Lung (tissue), 12 donors: ENCODE results near the gene XYLT2. TPM values are rescaled to one million over a fixed set of nuclear protein-coding genes. Genes with fewer than 3 reads are reported as not detected.

Experiments
- ATAC-seq: fragments of 200-7000 bp; cut with Tn5 transposase; one replicate; pipeline ENCODE4 v1.9.1; 2020; ENCODE audit warnings: moderate number of reproducible peaks; ENCODE audit not compliant: insufficient read depth, low FRiP score
- DNase-seq, 3 donors: peaks; one replicate each; pipeline ENCODE4 v3.0.0-alpha.2; 2013 to 2017
- H3K27ac ChIP-seq, 2 donors: one replicate each; pipeline ENCODE4 v1.5.1; 2013; ENCODE audit warnings: mild to moderate bottlenecking in 2 of 2, moderate library complexity in 2 of 2, control low read depth in 1 of 2, inconsistent platforms in 1 of 2, low read depth in 1 of 2, low read length in 1 of 2
- H3K27me3 ChIP-seq, 3 donors: one replicate each; pipeline ENCODE4 v1.5.1; 2013; ENCODE audit warnings: low read length in 2 of 3; ENCODE audit not compliant: control insufficient read depth in 3 of 3, insufficient read depth in 3 of 3
- H3K36me3 ChIP-seq, 4 donors: one replicate each; pipeline ENCODE4 v1.5.1; 2013; ENCODE audit warnings: low read length in 4 of 4, mild to moderate bottlenecking in 1 of 4, moderate library complexity in 1 of 4; ENCODE audit not compliant: control insufficient read depth in 4 of 4, insufficient read depth in 4 of 4
- H3K4me1 ChIP-seq, 5 donors: one replicate each; pipeline ENCODE4 v1.5.1; 2013; ENCODE audit warnings: low read length in 5 of 5, mild to moderate bottlenecking in 2 of 5, moderate library complexity in 1 of 5; ENCODE audit not compliant: control insufficient read depth in 5 of 5, insufficient read depth in 5 of 5
- H3K4me3 ChIP-seq: one replicate; pipeline ENCODE4 v1.5.1; 2013; ENCODE audit warnings: mild to moderate bottlenecking, control low read depth, moderate library complexity
- H3K9ac ChIP-seq, 2 donors: one replicate each; pipeline ENCODE4 v1.5.1; 2013; ENCODE audit warnings: low read length in 2 of 2, control low read depth in 1 of 2; ENCODE audit not compliant: insufficient read depth in 1 of 2
- H3K9me3 ChIP-seq, 4 donors: one replicate each; pipeline ENCODE4 v1.5.1; 2013; ENCODE audit warnings: low read length in 3 of 4, mild to moderate bottlenecking in 1 of 4, moderate library complexity in 1 of 4; ENCODE audit not compliant: control insufficient read depth in 4 of 4, insufficient read depth in 3 of 4
- CTCF ChIP-seq: IDR thresholded peaks from 2 replicates; pipeline ENCODE4 v1.5.1; 2012; ENCODE audit warnings: mild to moderate bottlenecking; ENCODE audit errors: control extremely low read depth, extremely low read depth
- WGBS, 2 donors: extraction: QIAGEN DNeasy Blood & Tissue Kit; methylation state at CpG; one replicate each; pipeline ENCODE4 v1.1.7; 2013; 5-methylcytosine and 5-hydroxymethylcytosine counted together
- polyA plus RNA-seq, 2 donors: library from polyadenylated mRNA; stranded (reverse); fragments of 200-250 nt; gene quantifications; one replicate each; pipeline ENCODE4 v1.2.1, GENCODE V29; 2013
- total RNA-seq, 2 donors: library from RNA; depleted of rRNA in 1 of 2; stranded (reverse); fragments of >200 nt in 1 of 2; gene quantifications; one replicate each; pipeline ENCODE4 v1.2.1, GENCODE V29; 2014 to 2021
- donor health status: control.
- donor health status: control.
- donor health status: Bipolar disorder and iron deficiency.
- donor health status: healthy.
- donor health status: DM: yes; HTN: yes; CAD: no.

XYLT2 gene
- total and polyA plus RNA-seq, 4 donors, result 9.6 to 28.5 (median 16.2) TPM

GRCh38 chr17:50318501-50319285, 27.2 kb upstream of the XYLT2 start:
- no peak for ATAC-seq
- TF ChIP-seq CTCF, result no peak
- no peaks in the 10 kb centered on the region for H3K27me3 ChIP-seq
- peak in 1 of 3 donors; percentile 21 for DNase-seq
- H3K4me3 ChIP-seq, result no peak overlapping the region
- H3K9me3 ChIP-seq, result no peaks in the 10 kb centered on the region
- H3K9ac ChIP-seq, result no peak overlapping the region
- H3K4me1 ChIP-seq, result peaks cover 0 to 4% (median 0%) of the 10 kb centered on the region in 5 donors
- H3K36me3 ChIP-seq, result no peaks in the 10 kb centered on the region
- 80 to 86% methylated on average over 10 of the region's 10 CpGs for WGBS, 2 donors
- H3K27ac ChIP-seq, result no peak overlapping the region

GRCh38 chr17:50319306-50320004, 26.5 kb upstream of the XYLT2 start:
- no peak for DNase-seq
- 82 to 87% methylated on average over 12 of the region's 12 CpGs for WGBS, 2 donors

GRCh38 chr17:50322271-50322670, 23.7 kb upstream of the XYLT2 start:
- no peaks in the 10 kb centered on the region for H3K27me3 ChIP-seq
- H3K27ac ChIP-seq, result no peak overlapping the region
- TF ChIP-seq CTCF, result no peak
- peaks cover 0 to 6% (median 0%) of the 10 kb centered on the region in 5 donors for H3K4me1 ChIP-seq
- H3K9me3 ChIP-seq, result no peaks in the 10 kb centered on the region
- whole genome bisulfite sequencing, 2 donors, result 80 to 83% methylated on average over 7 of the region's 7 CpGs
- H3K36me3 ChIP-seq, result no peaks in the 10 kb centered on the region
- ATAC-seq (no peak), DNase-seq (no peak)
- no peak overlapping the region for H3K9ac ChIP-seq
- no peak overlapping the region for H3K4me3 ChIP-seq

More at GRCh38 chr17:50319306-50320004, 26.5 kb upstream of the XYLT2 start:
- TF ChIP-seq CTCF, result no peak
- H3K36me3 ChIP-seq, result no peaks in the 10 kb centered on the region
- ATAC-seq, result no peak
- no peaks in the 10 kb centered on the region for H3K27me3 ChIP-seq
- peaks cover 0 to 4% (median 0%) of the 10 kb centered on the region in 5 donors for H3K4me1 ChIP-seq
- H3K9me3 ChIP-seq, result no peaks in the 10 kb centered on the region
- no peak overlapping the region for H3K4me3 ChIP-seq
- H3K27ac ChIP-seq, result no peak overlapping the region
- H3K9ac ChIP-seq, result no peak overlapping the region
